WI38 (cell line): ENCODE results near the gene SPATA21.

Source experiments
- H3K4me3 ChIP-seq: 2 replicates; pipeline ENCODE4 v1.5.1; 2011; ENCODE audit warnings: low read depth, mild to moderate bottlenecking, control low read depth, low read length
- CTCF ChIP-seq: IDR thresholded peaks from 2 replicates; pipeline ENCODE4 v1.5.1; 2012; ENCODE audit warnings: low read depth, mild to moderate bottlenecking, control low read depth, low read length

SPATA21 gene

GRCh38 chr1:16421201-16421600, 16.0 kb downstream of the SPATA21 start:
- no peak for TF ChIP-seq CTCF
- H3K4me3 ChIP-seq = no peak overlapping the region

GRCh38 chr1:16420424-16421118, 16.7 kb downstream of the SPATA21 start:
- H3K4me3 ChIP-seq = no peak overlapping the region
- TF ChIP-seq CTCF = no peak

GRCh38 chr1:16418823-16419425, 18.3 kb downstream of the SPATA21 start:
- no peak overlapping the region for H3K4me3 ChIP-seq
- TF ChIP-seq CTCF = no peak

- no peak for TF ChIP-seq CTCF
- no peak overlapping the region for H3K4me3 ChIP-seq
Measured at GRCh38 chr1:16413191-16413590, 24.0 kb downstream of the SPATA21 start.

GRCh38 chr1:16410803-16411202, 26.4 kb downstream of the SPATA21 start:
- no peak overlapping the region for H3K4me3 ChIP-seq
- TF ChIP-seq CTCF = no peak

GRCh38 chr1:16409536-16410152, 27.6 kb downstream of the SPATA21 start:
- TF ChIP-seq CTCF = no peak
- H3K4me3 ChIP-seq = no peak overlapping the region

GRCh38 chr1:16406868-16407267, 30.4 kb downstream of the SPATA21 start:
- no peak for TF ChIP-seq CTCF
- no peak overlapping the region for H3K4me3 ChIP-seq
